ENCODE measurements around the gene C19orf81. TPM values are rescaled to one million over a fixed set of nuclear protein-coding genes. Genes with fewer than 3 reads are reported as not detected.

Gene C19orf81
- polyA plus RNA-seq, 3 donors from 2014 or later: 1.8 TPM; not detected in 2

DNA sequence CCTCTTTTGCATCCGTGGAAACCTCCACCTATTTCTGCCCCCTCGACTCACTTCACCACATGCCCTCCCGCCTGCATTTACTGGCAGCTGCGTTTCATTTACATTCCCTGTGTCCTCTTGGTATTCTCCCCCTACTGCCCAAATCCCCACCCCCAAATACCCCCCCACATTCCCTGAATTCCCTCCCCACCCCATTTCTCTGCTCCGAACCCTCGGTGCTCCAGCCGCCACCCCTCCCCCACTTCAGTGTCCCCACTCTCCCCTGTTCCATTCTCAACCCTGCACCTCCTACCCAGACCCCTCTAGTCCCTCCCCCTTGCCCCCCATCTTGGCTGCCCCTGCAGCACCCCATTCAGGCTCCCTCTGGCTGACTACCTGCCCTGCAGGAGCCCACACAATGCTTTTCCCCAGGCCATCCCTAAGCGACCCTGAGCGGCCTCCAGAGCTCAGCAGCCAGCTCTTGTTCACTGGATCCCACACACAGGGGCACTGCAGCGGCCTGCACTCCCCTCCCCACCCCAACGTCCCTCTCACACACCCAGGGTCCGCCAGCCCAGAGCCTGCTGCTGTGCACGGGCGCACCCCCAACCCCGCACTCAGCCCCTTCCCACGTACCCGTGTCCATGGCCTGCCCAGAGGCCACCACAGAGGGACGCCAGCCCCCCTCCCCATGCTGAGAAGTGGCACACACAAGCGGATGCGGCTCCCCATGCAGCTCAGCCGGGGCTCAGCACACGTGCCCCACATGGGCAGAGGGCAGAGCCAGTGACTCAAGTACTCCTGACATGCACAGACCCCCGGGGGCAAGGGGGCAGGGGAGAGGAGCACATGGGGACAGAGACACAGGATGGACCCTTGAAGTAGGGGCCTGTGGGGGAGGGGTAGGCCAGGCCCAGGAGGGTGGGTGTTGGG is 44.1 kb downstream of the C19orf81 start:
- peaks cover 11 to 15% (median 13%) of the 10 kb centered on the region in 3 donors for H3K27me3 Mint-ChIP-seq (ENCODE audit: low read depth in 3 of 3)
- H3K27ac Mint-ChIP-seq: no peak overlapping the region
- H3K9me3 Mint-ChIP-seq: peaks cover 0 to 4% (median 0%) of the 10 kb centered on the region in 6 donors
- H3K36me3 Mint-ChIP-seq: no peaks in the 10 kb centered on the region
- H3K4me3 Mint-ChIP-seq: no peak overlapping the region
- DNase-seq: no peak
- no peaks in the 10 kb centered on the region for H3K4me1 Mint-ChIP-seq

DNA sequence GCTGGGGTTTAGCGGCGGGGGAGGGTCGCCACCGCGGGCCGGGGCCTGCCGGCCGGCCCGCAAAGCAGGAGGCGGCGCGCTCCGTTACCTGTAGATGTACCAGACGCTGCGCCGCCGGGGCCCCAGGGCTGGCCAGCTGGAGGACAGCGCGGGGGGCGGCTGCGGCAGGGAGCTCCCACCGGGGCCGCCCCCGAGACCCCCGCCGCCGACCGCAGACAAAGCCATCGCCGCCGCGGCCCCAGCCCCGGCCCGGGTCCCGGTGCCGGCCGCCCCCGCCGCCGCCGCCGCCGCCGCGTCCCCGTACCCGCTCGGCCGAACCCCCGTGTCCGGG is 45.5 kb downstream of the C19orf81 start:
- Mint-ChIP-seq H3K4me1 (no peaks in the 10 kb centered on the region), H3K4me3 (no peak overlapping the region)

DNA sequence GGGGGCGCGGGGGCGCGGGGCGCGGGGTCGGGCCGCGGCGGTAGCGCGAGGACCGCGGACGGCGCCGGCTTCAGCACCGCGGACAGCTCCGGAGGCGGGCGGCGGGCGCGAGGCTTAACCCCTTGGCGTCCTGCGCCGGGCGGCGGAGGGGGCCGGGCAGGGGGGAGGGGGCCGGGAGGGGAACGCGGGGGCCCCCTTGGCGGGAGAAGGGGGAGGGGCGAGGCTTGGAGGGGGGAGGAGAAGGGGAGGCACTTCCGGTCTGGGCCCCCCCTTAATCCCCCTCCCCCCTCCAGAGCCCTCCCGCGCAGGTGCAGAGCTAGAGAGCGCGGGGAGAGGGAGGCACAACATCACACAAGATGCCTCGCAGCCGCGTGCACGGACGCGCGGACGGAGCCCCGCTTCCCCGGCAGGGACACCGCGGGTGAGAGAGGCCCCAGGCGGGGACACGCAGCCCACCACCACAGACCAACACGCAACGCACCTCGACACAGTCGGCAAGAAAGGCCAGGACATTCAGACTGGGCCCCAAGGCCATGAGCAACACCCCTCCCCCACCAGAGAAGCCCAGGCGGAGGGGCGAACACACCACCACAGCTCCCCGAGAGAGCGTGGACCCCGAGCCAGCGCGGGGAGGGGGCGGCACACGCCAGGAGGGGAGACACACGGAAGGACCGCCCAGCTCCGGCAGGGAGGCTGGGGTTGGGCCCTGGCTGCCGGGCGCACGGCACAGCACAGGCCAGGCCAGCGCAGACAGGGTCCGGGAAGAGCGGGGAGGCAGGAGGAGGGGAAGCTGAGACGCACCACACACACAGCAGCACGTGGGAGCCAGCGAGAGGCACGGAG is 46.2 kb downstream of the C19orf81 start:
- peak in 1 of 3 donors; percentile 13 for DNase-seq
- Mint-ChIP-seq H3K9me3 (peaks cover 0 to 2% (median 0%) of the 10 kb centered on the region in 6 donors), H3K4me1 (no peaks in the 10 kb centered on the region), H3K27me3 (ENCODE audit: low read depth in 3 of 3) (peaks cover 14 to 23% (median 22%) of the 10 kb centered on the region in 3 donors), H3K4me3 (no peak overlapping the region), H3K27ac (no peak overlapping the region), H3K36me3 (no peaks in the 10 kb centered on the region)

More for the DNA sequence above, 45.5 kb downstream of the C19orf81 start:
- Mint-ChIP-seq H3K27me3 (ENCODE audit: low read depth in 3 of 3) (peaks cover 14 to 22% (median 18%) of the 10 kb centered on the region in 3 donors), H3K36me3 (no peaks in the 10 kb centered on the region), H3K27ac (no peak overlapping the region), H3K9me3 (peaks cover 0 to 2% (median 0%) of the 10 kb centered on the region in 6 donors)
- no peak for DNase-seq

DNA sequence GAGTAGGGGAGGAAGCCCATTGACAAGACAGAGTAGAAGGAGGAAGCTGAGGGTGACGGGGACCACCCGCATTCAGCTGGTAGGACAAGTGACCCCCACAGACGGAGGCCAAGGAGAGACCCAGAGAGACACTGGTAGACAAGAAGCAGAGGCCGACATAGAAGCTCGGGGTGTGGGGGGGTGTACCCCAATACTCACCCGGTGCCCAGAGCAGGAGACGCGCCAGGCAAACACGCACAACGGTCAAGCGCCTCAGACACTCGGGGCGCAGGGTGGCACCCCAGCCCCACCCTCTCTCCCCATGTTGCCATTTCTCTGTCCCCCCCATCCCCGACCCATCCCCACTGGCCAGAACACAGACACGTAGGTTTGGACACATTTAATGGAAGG is 46.8 kb downstream of the C19orf81 start:
- Mint-ChIP-seq H3K27ac (no peak overlapping the region), H3K4me3 (no peak overlapping the region), H3K9me3 (peaks cover 0 to 2% (median 0%) of the 10 kb centered on the region in 6 donors)

DNA sequence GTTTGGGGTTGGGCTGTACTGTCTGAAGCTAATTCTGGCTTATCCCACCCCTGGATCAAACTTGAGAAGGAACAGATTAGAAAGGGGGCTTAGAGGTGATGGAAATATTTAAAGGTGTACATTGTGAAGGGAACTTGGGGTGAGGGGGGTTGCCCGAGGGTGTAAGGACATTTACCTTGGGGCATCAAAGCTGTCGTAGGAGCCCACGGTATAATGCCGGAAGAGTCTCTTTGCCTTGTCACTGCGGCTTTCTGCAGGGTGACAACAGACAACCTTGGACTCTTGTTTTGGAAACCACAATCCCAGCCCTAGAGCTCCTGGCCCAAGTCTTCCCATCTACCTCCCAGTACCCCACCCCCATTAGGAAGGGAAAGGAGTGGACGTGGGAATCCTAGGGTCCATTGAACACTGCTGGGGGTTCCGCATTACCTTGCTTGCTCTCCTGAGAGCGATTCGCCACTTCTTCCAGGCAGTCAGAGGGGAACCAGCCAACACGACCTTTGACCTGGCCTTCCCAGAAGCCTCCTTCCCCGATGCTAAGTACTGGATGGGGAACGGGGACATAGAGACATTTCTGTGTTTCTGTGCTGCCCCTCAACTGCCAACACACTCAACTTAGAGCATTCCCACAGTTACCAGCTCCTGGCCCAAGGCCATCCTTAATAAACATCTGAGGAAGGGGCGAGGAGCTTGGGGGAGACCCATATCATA is 48.3 kb downstream of the C19orf81 start:
- Mint-ChIP-seq H3K27me3 (ENCODE audit: low read depth in 3 of 3) (peaks cover 12 to 22% (median 19%) of the 10 kb centered on the region in 3 donors), H3K36me3 (no peaks in the 10 kb centered on the region), H3K4me3 (no peak overlapping the region), H3K27ac (no peak overlapping the region), H3K9me3 (peaks cover 0 to 2% (median 0%) of the 10 kb centered on the region in 6 donors), H3K4me1 (no peaks in the 10 kb centered on the region)
- no peak for DNase-seq

More for the DNA sequence above, 46.8 kb downstream of the C19orf81 start:
- no peaks in the 10 kb centered on the region for H3K36me3 Mint-ChIP-seq
- peaks cover 12 to 24% (median 22%) of the 10 kb centered on the region in 3 donors for H3K27me3 Mint-ChIP-seq (ENCODE audit: low read depth in 3 of 3)
- DNase-seq: no peak
- no peaks in the 10 kb centered on the region for H3K4me1 Mint-ChIP-seq

DNA sequence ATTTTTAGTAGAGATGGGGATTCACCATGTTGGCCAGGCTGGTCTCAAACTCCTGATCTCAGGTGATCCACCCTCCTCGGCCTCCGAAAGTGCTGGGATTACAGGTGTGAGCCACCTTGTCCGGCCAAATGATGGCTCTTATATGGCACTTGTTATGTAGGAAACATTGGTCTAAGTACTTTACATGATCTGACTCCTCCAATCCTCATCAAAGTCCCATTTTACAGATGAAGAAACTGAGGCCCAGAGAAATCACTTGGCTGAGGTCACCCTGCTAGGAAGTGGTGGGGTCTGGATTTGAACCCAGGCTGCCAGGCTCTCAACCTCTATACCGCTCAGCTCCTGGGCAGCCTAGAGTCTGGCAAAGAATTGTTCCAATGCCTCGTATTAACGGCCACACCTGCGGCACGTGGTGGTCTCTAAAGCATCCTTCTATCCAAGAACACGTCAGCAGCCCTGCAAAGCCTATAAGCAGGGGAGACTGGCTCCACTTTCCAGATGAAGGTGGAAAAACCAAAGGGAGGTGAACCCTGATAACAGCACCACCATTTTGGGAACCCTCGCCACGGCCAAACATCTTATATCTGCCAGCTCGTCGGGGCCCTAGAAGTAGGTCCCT is 52.2 kb downstream of the C19orf81 start:
- Mint-ChIP-seq H3K27ac (no peak overlapping the region), H3K27me3 (ENCODE audit: low read depth in 3 of 3) (peaks cover 17 to 25% (median 21%) of the 10 kb centered on the region in 3 donors), H3K9me3 (peaks cover 0 to 2% (median 0%) of the 10 kb centered on the region in 6 donors), H3K36me3 (no peaks in the 10 kb centered on the region), H3K4me1 (no peaks in the 10 kb centered on the region), H3K4me3 (no peak overlapping the region)
- DNase-seq: no peak

DNA sequence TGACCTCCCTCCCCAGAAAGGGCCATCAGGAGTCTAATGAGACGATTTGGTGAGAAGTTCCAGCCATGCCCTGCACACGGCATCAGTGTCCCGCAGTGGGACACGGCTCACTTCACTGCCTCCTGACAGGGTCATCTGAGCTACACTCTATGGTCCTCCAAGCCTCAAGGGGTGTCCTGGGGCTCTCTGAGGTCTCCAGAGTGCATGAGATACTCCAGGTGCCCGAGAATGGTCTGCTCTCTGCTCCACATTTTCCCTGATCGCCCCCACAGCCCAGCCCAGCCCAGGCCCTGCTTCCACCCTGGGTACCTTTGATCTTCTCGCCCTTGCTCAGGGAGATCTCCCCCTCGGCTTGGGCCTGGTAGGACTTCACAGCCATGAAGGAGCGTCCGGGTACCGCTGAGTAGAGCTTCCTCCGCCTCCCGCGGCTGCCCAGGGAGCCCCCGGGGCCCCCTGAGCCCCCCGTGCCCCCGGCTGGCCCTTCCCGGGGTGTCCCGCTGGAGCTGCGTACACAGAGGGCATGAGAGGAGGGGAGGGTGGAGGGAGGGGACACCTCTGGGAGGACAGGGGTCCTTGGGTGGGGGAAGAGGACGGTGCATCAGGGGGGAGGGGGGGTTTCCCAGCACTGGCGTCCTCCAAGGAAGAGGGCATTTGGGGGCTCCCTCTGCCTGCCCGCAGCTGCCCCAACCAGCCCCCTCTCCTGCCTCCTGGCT is 53.1 kb downstream of the C19orf81 start:
- H3K4me3 Mint-ChIP-seq: no peak overlapping the region
- H3K27me3 Mint-ChIP-seq (ENCODE audit: low read depth in 3 of 3): peaks cover 13 to 23% (median 20%) of the 10 kb centered on the region in 3 donors
- DNase-seq: no peak
- H3K36me3 Mint-ChIP-seq: no peaks in the 10 kb centered on the region
- no peak overlapping the region for H3K27ac Mint-ChIP-seq
- H3K9me3 Mint-ChIP-seq: peaks cover 0 to 2% (median 0%) of the 10 kb centered on the region in 6 donors
- H3K4me1 Mint-ChIP-seq: no peaks in the 10 kb centered on the region

DNA sequence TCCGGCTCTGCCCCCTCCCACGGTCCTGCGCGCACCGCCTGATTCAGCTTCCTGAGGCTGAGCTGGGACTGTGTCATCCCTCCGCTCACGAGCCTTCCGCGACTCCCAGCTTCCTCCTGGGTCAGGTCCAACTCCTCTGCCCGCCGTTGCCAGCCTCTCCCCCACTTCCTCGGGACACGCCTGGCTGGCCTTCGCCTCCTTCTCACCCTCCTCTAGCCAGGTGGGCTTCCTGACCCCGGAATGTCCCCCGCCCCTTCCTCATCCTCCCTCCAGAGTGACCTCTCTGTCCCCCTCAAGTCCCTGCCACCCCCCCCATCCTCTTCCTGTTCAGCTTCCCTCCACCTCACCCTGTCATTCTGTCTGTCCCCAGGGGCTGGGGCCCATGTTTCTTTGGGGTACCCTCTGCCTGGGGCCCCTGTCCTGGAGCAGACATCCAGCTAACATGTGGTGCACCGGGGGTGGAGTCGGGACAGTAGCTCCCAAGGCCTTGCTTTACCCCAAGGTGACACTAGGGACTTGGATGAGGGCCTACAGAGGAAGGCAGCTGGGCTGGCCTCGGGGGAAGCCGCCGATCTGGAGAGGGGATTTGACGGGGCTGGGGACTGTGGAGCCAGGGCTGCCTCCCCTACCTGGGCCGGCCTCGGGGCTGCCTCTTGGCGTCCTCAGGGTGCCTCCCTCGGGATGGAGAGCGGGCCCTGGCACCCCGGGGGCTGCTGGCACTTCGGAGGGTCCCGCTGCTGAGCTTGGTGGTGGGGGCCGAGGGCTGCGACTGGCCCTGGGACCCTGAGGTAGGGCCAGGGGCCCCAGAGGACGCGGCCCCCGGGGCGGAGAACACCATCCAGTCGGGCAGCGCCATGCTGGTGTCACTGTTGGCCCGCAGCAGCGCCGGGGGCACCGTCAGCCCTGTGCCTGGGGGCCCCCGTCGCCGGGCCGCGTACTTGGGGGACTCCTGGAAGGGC is 53.9 kb downstream of the C19orf81 start:
- Mint-ChIP-seq H3K36me3 (no peaks in the 10 kb centered on the region), H3K27me3 (ENCODE audit: low read depth in 3 of 3) (peaks cover 13 to 22% (median 18%) of the 10 kb centered on the region in 3 donors), H3K9me3 (no peaks in the 10 kb centered on the region), H3K27ac (no peak overlapping the region), H3K4me3 (no peak overlapping the region), H3K4me1 (no peaks in the 10 kb centered on the region)
- DNase-seq: no peak

DNA sequence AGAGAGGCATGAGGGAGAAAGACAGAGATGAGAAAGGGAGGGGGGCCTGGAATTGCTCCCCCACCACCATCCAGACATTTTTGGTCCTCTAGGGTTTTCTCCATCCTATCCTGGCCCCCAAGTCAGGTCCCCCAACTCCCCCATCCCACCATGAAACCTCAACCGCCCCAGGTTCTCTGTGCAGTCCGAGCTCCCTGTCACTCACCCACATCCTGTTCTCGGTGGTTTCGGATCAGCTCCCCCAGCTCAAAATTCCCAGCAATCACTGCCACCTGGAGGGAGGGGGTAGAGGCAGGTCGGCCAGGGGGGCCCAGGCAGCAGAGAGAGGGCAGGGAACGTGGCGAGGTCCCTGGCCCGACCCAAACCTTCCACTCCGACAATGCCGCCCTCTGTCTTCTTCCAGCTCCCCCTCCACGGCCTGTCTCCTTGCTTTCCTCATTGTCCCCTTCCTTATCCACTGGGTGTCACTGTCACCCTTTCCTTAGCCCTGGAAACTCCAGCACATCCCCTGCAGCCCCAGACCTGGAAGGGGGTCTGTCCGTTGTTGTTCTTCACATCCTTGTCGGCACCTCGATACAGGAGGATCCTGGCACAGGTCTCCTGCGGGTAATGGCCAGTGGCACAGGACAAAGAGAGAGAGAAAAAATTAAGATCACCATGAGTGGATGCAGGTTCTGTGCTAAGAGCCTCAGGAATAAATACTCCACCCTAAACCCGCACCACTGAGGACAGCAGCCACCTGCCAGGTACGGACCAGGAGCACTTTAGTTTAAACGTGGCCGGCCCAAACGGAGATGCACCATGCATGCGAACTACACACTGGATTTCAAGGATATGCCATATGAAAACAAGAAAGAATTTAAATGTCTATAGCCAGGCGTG is 54.9 kb downstream of the C19orf81 start:
- Mint-ChIP-seq H3K27me3 (ENCODE audit: low read depth in 3 of 3) (peaks cover 13 to 21% (median 16%) of the 10 kb centered on the region in 3 donors), H3K4me3 (no peak overlapping the region)

DNA sequence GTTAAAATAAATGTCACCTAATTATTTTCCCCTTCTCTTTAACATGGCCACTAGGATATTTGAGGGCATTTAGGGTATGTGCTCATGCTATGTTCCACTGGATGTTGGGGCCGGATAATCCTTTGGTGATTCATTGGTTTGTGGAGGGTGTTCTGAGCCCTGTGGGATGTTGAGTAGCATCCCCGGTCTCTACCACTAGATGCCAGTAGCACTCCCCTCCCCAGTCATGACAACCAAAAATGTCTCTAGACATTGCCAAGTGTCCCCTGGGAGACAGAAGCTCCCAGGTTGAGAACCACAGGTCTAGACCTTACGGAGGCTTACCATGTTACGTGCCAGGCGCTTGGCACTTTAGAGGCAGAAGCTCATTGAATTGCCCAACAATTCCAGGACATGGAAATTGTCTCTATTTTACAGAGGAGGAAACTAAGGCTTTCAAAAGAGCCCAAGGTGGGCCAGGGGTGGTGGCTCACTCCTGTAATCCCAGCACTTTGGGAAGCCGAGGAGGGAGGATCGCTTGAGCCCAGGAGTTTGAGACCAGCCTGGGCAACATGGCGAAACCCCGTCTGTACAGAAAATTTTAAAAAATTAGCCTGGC is 56.3 kb downstream of the C19orf81 start:
- peaks cover 10 to 18% (median 11%) of the 10 kb centered on the region in 3 donors for H3K27me3 Mint-ChIP-seq (ENCODE audit: low read depth in 3 of 3)
- no peak overlapping the region for H3K27ac Mint-ChIP-seq
- H3K9me3 Mint-ChIP-seq: no peaks in the 10 kb centered on the region
- H3K4me1 Mint-ChIP-seq: no peaks in the 10 kb centered on the region
- H3K4me3 Mint-ChIP-seq: no peak overlapping the region
- no peaks in the 10 kb centered on the region for H3K36me3 Mint-ChIP-seq
- peak; percentile 20 to 27 (median 26) for DNase-seq

More for the DNA sequence above, 54.9 kb downstream of the C19orf81 start:
- no peaks in the 10 kb centered on the region for H3K9me3 Mint-ChIP-seq
- H3K27ac Mint-ChIP-seq: no peak overlapping the region
- no peaks in the 10 kb centered on the region for H3K4me1 Mint-ChIP-seq
- no peaks in the 10 kb centered on the region for H3K36me3 Mint-ChIP-seq
- DNase-seq: no peak

DNA sequence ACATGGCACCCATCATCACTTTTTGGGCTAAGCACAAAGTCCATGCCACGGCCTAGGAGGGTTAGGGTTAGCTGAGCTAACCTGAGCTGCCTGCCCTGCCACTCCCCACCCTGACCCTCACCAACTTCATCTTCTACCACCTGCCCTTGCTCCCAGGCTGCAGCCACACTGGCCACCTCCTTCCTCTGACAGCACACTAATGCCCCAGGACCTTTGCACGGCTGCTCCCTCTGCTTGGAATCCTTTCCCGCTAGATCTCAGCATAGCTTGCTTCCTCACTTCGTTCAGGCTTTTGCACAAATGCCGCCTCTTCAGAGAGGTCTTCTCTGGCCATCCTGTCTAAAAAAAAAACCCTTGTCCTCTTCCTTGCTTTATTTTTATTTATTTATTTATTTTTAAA is 57.1 kb downstream of the C19orf81 start:
- H3K4me1 Mint-ChIP-seq: no peaks in the 10 kb centered on the region
- no peak overlapping the region for H3K4me3 Mint-ChIP-seq
- H3K27ac Mint-ChIP-seq: no peak overlapping the region
- peaks cover 9 to 18% (median 11%) of the 10 kb centered on the region in 3 donors for H3K27me3 Mint-ChIP-seq (ENCODE audit: low read depth in 3 of 3)
- H3K9me3 Mint-ChIP-seq: no peaks in the 10 kb centered on the region
- H3K36me3 Mint-ChIP-seq: no peaks in the 10 kb centered on the region
- no peak for DNase-seq
